CD4-positive, alpha-beta T cell treated with Interleukin-4 for 4 hours (primary cell): ENCODE data around the gene TMEM120A.

Source experiments
- DNase-seq: peaks from one replicate; pipeline ENCODE4 v3.0.0-alpha.2; 2020

TMEM120A gene

GRCh38 chr7:75957021-75957736 lies 37.2 kb downstream of the TMEM120A start:
- no peak for DNase-seq

- DNase-seq: no peak
Observed at GRCh38 chr7:75955331-75955955, 39.0 kb downstream of the TMEM120A start.

GRCh38 chr7:75953931-75954330 lies 40.5 kb downstream of the TMEM120A start:
- DNase-seq: no peak

GRCh38 chr7:75953431-75953830 lies 41.0 kb downstream of the TMEM120A start:
- no peak for DNase-seq

GRCh38 chr7:75951506-75951905 lies 42.9 kb downstream of the TMEM120A start:
- DNase-seq: no peak

GRCh38 chr7:75950111-75950681 lies 44.2 kb downstream of the TMEM120A start:
- no peak for DNase-seq

- DNase-seq: no peak
Observed at GRCh38 chr7:75948179-75948578, 46.2 kb downstream of the TMEM120A start.

GRCh38 chr7:75946207-75946855 lies 48.1 kb downstream of the TMEM120A start:
- DNase-seq: no peak

- no peak for DNase-seq
Observed at GRCh38 chr7:75945297-75946168, 48.9 kb downstream of the TMEM120A start.

- no peak for DNase-seq
Observed at GRCh38 chr7:75944507-75944906, 49.9 kb downstream of the TMEM120A start.

- DNase-seq: no peak
Observed at GRCh38 chr7:75943864-75944263, 50.5 kb downstream of the TMEM120A start.

GRCh38 chr7:75938921-75939320 lies 55.5 kb downstream of the TMEM120A start:
- DNase-seq: no peak

GRCh38 chr7:75937958-75938786 lies 56.2 kb downstream of the TMEM120A start:
- DNase-seq: no peak
